ENCODE results near the gene TM9SF3.
"Not testable (repeated sequence)": the region's sequence is repeated elsewhere in the genome, so short reads cannot be mapped to it uniquely, and the experiment has no call there.

Gene TM9SF3

DNA sequence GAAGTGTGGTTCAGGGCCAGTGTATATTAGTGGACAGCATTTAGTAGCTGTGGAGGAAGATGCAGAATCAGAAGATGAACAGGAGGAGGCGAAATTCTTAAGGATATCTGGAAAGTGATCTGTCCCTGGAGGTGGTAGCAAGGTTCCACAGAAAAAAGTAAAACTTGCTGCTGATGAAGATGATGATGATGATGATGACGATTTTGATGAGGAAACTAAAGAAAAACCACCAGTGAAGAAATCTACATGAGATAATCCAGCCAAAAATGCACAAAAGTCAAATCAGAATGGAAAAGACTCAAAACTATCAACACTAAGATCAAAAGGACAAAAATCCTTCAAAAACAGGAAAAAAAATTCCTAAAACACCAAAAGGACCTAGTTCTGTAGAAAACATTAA, 26.3 kb downstream of the TM9SF3 start:
- POLR2A ChIA-PET, result no interaction called here
- CTCF ChIA-PET, result no interaction called here
- DNase-seq (ENCODE audit: extremely low spot score), result no peak
- TF ChIP-seq, protein P1, sequence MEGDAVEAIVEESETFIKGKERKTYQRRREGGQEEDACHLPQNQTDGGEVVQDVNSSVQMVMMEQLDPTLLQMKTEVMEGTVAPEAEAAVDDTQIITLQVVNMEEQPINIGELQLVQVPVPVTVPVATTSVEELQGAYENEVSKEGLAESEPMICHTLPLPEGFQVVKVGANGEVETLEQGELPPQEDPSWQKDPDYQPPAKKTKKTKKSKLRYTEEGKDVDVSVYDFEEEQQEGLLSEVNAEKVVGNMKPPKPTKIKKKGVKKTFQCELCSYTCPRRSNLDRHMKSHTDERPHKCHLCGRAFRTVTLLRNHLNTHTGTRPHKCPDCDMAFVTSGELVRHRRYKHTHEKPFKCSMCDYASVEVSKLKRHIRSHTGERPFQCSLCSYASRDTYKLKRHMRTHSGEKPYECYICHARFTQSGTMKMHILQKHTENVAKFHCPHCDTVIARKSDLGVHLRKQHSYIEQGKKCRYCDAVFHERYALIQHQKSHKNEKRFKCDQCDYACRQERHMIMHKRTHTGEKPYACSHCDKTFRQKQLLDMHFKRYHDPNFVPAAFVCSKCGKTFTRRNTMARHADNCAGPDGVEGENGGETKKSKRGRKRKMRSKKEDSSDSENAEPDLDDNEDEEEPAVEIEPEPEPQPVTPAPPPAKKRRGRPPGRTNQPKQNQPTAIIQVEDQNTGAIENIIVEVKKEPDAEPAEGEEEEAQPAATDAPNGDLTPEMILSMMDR (IDR thresholded peaks at IDR 0.05; ENCODE audit: control extremely low read depth, extremely low read depth, low read depth, missing control alignments), result no peak

DNA sequence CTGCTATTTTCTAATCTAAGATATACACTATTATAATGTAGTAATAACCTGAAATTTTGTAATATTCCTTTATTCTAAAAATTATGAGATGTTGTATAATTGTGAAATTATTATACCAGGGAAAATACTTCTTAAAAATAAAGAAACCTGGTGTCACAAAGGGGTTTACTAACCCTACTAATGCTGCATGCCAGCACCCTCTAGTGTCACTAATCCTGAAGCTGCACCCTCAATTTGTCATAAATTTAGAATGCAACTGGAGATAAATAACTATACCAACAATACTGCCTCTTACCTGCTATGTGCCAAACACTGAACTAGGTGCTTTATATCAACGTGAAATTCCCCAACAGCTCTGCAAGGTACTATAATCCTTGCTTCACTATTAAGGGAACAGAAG, 30.8 kb downstream of the TM9SF3 start:
- TF ChIP-seq, protein P1 (IDR thresholded peaks at IDR 0.05; ENCODE audit: control extremely low read depth, extremely low read depth, low read depth, missing control alignments), result peak; percentile 49

DNA sequence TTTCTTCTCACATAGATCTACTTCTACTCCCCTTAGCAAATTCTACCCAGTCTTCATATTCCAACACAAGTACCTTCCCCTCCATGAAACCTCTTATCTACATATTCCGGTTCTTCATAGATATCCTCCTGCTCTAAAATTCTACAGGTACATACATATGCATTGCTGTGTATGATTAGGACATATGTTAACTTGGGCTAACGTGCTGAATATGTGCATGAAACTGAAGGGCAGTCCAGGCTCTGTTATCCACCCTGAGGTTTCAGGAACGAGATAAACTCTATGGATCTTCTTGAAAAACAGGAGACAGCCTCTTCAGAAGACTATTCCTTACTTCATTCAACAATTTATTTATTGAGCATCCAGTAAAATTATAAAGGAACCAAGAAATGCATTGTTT, 31.5 kb downstream of the TM9SF3 start:
- ChIA-PET POLR2A (interaction anchor here (0.6 kb wide), 1 partner anchor 153 kb away, joined by 6 read pairs; no protein-coding TSS in a partner anchor), CTCF (interaction anchor here (1.1 to 1.7 kb wide), 2 partner anchors 10 to 181 kb away, joined by 4 to 7 read pairs; no protein-coding TSS in a partner anchor)
- TF ChIP-seq, protein P1 (IDR thresholded peaks at IDR 0.05; ENCODE audit: control extremely low read depth, extremely low read depth, low read depth, missing control alignments), result no peak
- DNase-seq (ENCODE audit: extremely low spot score), result no peak

More for the DNA sequence above, 30.8 kb downstream of the TM9SF3 start:
- CTCF ChIA-PET, result interaction anchor here (0.8 to 1.7 kb wide), 4 partner anchors 10 to 654 kb away, joined by 3 to 7 read pairs (median 4); no protein-coding TSS in a partner anchor
- DNase-seq (ENCODE audit: extremely low spot score), result no peak
- POLR2A ChIA-PET, result no interaction called here

DNA sequence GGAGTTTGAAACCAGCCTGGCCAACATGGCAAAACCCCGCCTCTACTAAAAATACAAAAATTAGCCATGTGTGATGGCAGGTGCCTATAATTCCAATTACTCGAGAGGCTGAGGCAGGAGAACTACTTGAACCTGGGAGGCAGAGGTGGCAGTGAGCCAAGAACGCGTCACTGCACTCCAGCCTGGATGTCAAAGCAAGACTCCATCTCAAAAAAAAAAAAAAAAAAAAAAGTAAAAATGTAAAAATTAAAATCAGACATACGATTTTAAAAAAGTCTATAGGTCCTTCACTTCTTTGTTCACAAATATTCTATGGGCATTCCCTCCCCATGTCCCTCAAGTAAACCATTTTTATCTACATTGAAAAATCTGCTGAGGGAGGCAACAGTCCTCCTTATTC, 38.2 kb downstream of the TM9SF3 start:
- POLR2A ChIA-PET, result no interaction called here
- TF ChIP-seq, protein P1 (IDR thresholded peaks at IDR 0.05; ENCODE audit: control extremely low read depth, extremely low read depth, low read depth, missing control alignments), result no peak
- DNase-seq (ENCODE audit: extremely low spot score), result no peak
- CTCF ChIA-PET, result no interaction called here

DNA sequence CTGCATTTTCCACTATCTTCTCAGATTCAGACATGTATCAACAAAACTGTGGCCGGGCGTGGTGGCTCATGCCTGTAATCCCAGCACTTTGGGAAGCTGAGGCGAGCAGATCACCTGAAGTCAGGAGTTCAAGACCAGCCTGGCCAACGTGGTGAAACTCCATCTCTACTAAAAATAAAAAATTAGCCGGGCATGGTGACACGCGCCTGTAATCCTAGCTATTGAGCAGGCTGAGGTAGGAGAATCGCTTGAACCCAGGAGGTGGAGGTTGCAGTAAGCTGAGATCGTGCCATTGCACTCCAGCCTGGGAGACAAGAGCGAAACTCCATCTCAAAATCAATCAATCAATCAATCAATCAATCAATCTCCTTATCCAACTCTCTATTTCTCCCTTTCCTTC, 41.3 kb downstream of the TM9SF3 start:
- DNase-seq (ENCODE audit: extremely low spot score); POLR2A ChIA-PET: not testable (repeated sequence)
- CTCF ChIA-PET, result interaction anchor here (0.9 to 2.1 kb wide), 5 partner anchors 16 to 627 kb away, joined by 3 to 6 read pairs (median 3); partner anchors contain the start of gene TLL2

DNA sequence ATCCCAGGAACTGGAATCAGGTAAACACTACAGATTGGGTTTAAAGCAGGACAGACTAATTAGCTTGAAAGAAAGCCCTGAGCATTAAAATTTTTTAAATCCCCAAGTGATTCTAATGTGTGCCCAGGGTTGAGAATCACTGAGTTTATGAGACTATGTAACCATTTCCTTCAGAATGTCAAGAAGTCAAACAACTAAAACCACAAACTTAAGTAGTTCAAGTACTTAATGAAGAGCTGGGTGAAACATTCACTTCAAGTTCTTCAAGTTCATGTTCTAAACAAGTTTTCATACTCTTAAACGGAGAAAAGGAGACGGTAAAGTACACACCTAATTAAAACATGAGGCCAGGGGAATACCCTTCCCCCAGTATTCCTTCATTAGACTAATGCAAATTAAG, 44.9 kb downstream of the TM9SF3 start:
- POLR2A ChIA-PET, result no interaction called here
- CTCF ChIA-PET, result interaction anchor here (1.6 kb wide), 1 partner anchor 16 kb away, joined by 3 read pairs; no protein-coding TSS in a partner anchor
- no peak for DNase-seq (ENCODE audit: extremely low spot score)
- TF ChIP-seq, protein P1 (IDR thresholded peaks at IDR 0.05; ENCODE audit: control extremely low read depth, extremely low read depth, low read depth, missing control alignments), result no peak

DNA sequence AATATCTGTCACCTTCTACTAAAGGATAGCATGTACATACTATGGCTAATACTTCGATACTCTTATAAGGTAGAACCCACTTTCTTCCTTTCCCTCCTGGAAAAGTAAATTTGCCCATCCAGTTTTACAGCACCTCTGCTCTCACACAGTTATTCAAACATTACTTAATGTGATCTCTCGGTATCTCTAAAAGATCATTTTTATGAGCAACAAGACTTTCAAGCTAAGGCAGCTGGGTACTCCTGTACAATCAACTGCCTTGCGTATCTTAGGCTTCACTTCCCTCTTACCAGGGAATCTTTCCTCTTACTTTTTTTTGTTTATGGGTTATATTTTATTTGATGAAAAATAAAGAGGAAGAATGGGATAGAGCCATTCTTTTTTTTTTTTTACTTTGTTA, 46.6 kb downstream of the TM9SF3 start:
- ChIA-PET POLR2A (interaction anchor here (0.7 kb wide), 1 partner anchor 169 kb away, joined by 4 read pairs; no protein-coding TSS in a partner anchor), CTCF (no interaction called here)
- DNase-seq (ENCODE audit: extremely low spot score), result no peak
- TF ChIP-seq, protein P1 (IDR thresholded peaks at IDR 0.05; ENCODE audit: control extremely low read depth, extremely low read depth, low read depth, missing control alignments), result no peak
